PFSK-1 (cell line): ENCODE results near the gene KLHL28.

ENCODE experiments used
- POLR2AphosphoS5 ChIP-seq: IDR thresholded peaks from 2 replicates; pipeline ENCODE4 v1.6.1; 2012; ENCODE audit warnings: low read depth, mild to moderate bottlenecking, control low read depth, low read length, moderate library complexity
- REST ChIP-seq, 2 experiments: IDR thresholded peaks; 2 replicates each; pipeline versions ENCODE4 v1.6.1 to v1.8.0; 2011 to 2012; ENCODE audit warnings: low read depth in 2 of 2, low read length in 2 of 2, control low read depth in 1 of 2, inconsistent platforms in 1 of 2, mild to moderate bottlenecking in 1 of 2, moderate library complexity in 1 of 2; ENCODE audit not compliant: insufficient read depth in 1 of 2
- SIN3A ChIP-seq: IDR thresholded peaks from 2 replicates; pipeline ENCODE4 v1.6.1; 2012; ENCODE audit warnings: mild to moderate bottlenecking, low read length, moderate library complexity, borderline replicate concordance; ENCODE audit not compliant: insufficient read depth
- TAF1 ChIP-seq: IDR thresholded peaks from 2 replicates; pipeline ENCODE4 v1.6.1; 2012; ENCODE audit warnings: low read length, control low read depth, borderline replicate concordance; ENCODE audit not compliant: insufficient read depth

GRCh38 chr14:44988694-44989093 is 26.9 kb upstream of the KLHL28 start:
- TF ChIP-seq TAF1 (no peak), SIN3A (no peak), POLR2AphosphoS5 (no peak), REST (IDR thresholded peaks at IDR 0.05; ENCODE audit: insufficient read depth in 1 of 2, low read depth in 2 of 2, low read length in 2 of 2) (no peak)
